DMS114 treated with DMSO at 0.1 percent for 48 hours (cell line): ENCODE results near the gene DNAAF5.
"Not testable (repeated sequence)": the region's sequence is repeated elsewhere in the genome, so short reads cannot be mapped to it uniquely, and the experiment has no call there.

Source experiments
- DNase-seq: peaks from one replicate; lab custom pipeline; 2025; ENCODE audit not compliant: unreplicated experiment; lab: John Stamatoyannopoulos, UW

Gene DNAAF5

GRCh38 chr7:780516-780915 is 54.0 kb downstream of the DNAAF5 start:
- DNase-seq, result no peak

GRCh38 chr7:781186-781849 is 54.8 kb downstream of the DNAAF5 start:
- no peak for DNase-seq

GRCh38 chr7:781936-782529 is 55.5 kb downstream of the DNAAF5 start:
- DNase-seq, result no peak

GRCh38 chr7:782718-783449 is 56.4 kb downstream of the DNAAF5 start:
- DNase-seq, result no peak

GRCh38 chr7:783556-784490 is 57.3 kb downstream of the DNAAF5 start:
- no peak for DNase-seq

- DNase-seq, result no peak
Measured at GRCh38 chr7:784971-785370, 58.5 kb downstream of the DNAAF5 start.

- DNase-seq, result no peak
Measured at GRCh38 chr7:785416-785815, 58.9 kb downstream of the DNAAF5 start.

GRCh38 chr7:786472-787255 is 60.2 kb downstream of the DNAAF5 start:
- no peak for DNase-seq

GRCh38 chr7:787332-788240 is 61.1 kb downstream of the DNAAF5 start:
- DNase-seq, result no peak

GRCh38 chr7:791519-791918 is 65.0 kb downstream of the DNAAF5 start:
- no peak for DNase-seq

- DNase-seq, result no peak
Measured at GRCh38 chr7:794207-794606, 67.7 kb downstream of the DNAAF5 start.

- no peak for DNase-seq
Measured at GRCh38 chr7:794671-795329, 68.3 kb downstream of the DNAAF5 start.

- not testable (repeated sequence) for DNase-seq
Measured at GRCh38 chr7:796434-797169, 70.1 kb downstream of the DNAAF5 start.

- no peak for DNase-seq
Measured at GRCh38 chr7:798921-799470, 72.5 kb downstream of the DNAAF5 start.

GRCh38 chr7:800692-801091 is 74.2 kb downstream of the DNAAF5 start:
- DNase-seq, result no peak

- DNase-seq, result not testable (repeated sequence)
Measured at GRCh38 chr7:801351-801750, 74.9 kb downstream of the DNAAF5 start.

- DNase-seq, result no peak
Measured at GRCh38 chr7:801940-802381, 75.5 kb downstream of the DNAAF5 start.
